Measurements from ENCODE around the gene KRT77. TPM values are rescaled to one million over a fixed set of nuclear protein-coding genes. Genes with fewer than 3 reads are reported as not detected.

The KRT77 gene
- polyA plus RNA-seq, 1 donor from 2014 or later: not detected

- H3K27ac ChIP-seq (ENCODE audit: low read length): no peak overlapping the region
- no peak overlapping the region for H3K9ac ChIP-seq (ENCODE audit: low read length)
- no peak overlapping the region for H2AFZ ChIP-seq (ENCODE audit: low read depth, low read length)
- H3F3A ChIP-seq (ENCODE audit: insufficient read depth, low read length, poor library complexity, severe bottlenecking): no peaks in the 10 kb centered on the region
- no peaks in the 10 kb centered on the region for H3K36me3 ChIP-seq (ENCODE audit: insufficient read depth, low read length)
- no peaks in the 10 kb centered on the region for H3K9me2 ChIP-seq (ENCODE audit: insufficient read depth, low read length)
- no peaks in the 10 kb centered on the region for H3K27me3 ChIP-seq (ENCODE audit: insufficient read depth, low read depth, low read length)
- TF ChIP-seq CTCF (IDR thresholded peaks at IDR 0.05; ENCODE audit: poor library complexity, severe bottlenecking) (no peak), EP300 (conservative IDR thresholded peaks at IDR 0.05; ENCODE audit: poor library complexity, severe bottlenecking) (no peak), MXI1 (conservative IDR thresholded peaks at IDR 0.05; ENCODE audit: poor library complexity, severe bottlenecking) (no peak), POLR2AphosphoS5 (IDR thresholded peaks at IDR 0.05) (no peak), EZH2 (IDR thresholded peaks at IDR 0.05; ENCODE audit: borderline replicate concordance, insufficient read depth, low read length, poor library complexity, severe bottlenecking) (no peak)
- TF ChIP-seq, protein P1, sequence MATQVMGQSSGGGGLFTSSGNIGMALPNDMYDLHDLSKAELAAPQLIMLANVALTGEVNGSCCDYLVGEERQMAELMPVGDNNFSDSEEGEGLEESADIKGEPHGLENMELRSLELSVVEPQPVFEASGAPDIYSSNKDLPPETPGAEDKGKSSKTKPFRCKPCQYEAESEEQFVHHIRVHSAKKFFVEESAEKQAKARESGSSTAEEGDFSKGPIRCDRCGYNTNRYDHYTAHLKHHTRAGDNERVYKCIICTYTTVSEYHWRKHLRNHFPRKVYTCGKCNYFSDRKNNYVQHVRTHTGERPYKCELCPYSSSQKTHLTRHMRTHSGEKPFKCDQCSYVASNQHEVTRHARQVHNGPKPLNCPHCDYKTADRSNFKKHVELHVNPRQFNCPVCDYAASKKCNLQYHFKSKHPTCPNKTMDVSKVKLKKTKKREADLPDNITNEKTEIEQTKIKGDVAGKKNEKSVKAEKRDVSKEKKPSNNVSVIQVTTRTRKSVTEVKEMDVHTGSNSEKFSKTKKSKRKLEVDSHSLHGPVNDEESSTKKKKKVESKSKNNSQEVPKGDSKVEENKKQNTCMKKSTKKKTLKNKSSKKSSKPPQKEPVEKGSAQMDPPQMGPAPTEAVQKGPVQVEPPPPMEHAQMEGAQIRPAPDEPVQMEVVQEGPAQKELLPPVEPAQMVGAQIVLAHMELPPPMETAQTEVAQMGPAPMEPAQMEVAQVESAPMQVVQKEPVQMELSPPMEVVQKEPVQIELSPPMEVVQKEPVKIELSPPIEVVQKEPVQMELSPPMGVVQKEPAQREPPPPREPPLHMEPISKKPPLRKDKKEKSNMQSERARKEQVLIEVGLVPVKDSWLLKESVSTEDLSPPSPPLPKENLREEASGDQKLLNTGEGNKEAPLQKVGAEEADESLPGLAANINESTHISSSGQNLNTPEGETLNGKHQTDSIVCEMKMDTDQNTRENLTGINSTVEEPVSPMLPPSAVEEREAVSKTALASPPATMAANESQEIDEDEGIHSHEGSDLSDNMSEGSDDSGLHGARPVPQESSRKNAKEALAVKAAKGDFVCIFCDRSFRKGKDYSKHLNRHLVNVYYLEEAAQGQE (IDR thresholded peaks at IDR 0.05; ENCODE audit: borderline replicate concordance): no peak
- H3K4me3 ChIP-seq (ENCODE audit: low read length): no peak overlapping the region
- no peaks in the 10 kb centered on the region for H3K9me3 ChIP-seq (ENCODE audit: low read length)
- H3K79me2 ChIP-seq (replicated peaks; ENCODE audit: insufficient read depth, low read length): no peaks in the 10 kb centered on the region
- no peaks in the 10 kb centered on the region for H4K20me1 ChIP-seq (ENCODE audit: insufficient read depth)
- no peak overlapping the region for H3K4me2 ChIP-seq (ENCODE audit: low read length)
These were observed 23.1 kb upstream of the KRT77 start for GRCh38 chr12:52726451-52726850.

GRCh38 chr12:52724384-52724783, 21.1 kb upstream of the KRT77 start:
- no peak for TF ChIP-seq TAF1 (IDR thresholded peaks at IDR 0.05; ENCODE audit: low read depth)
- no peak for TF ChIP-seq RAD21 (conservative IDR thresholded peaks at IDR 0.05)
- no peak for TF ChIP-seq SMC3 (conservative IDR thresholded peaks at IDR 0.05; ENCODE audit: poor library complexity)
- TF ChIP-seq MXI1 (conservative IDR thresholded peaks at IDR 0.05; ENCODE audit: poor library complexity, severe bottlenecking): no peak
- TF ChIP-seq CTCF (IDR thresholded peaks at IDR 0.05; ENCODE audit: poor library complexity, severe bottlenecking): no peak
- TF ChIP-seq, protein P1 (IDR thresholded peaks at IDR 0.05; ENCODE audit: borderline replicate concordance): no peak
- TF ChIP-seq EZH2 (IDR thresholded peaks at IDR 0.05; ENCODE audit: borderline replicate concordance, insufficient read depth, low read length, poor library complexity, severe bottlenecking): no peak
- no peak for TF ChIP-seq EP300 (conservative IDR thresholded peaks at IDR 0.05; ENCODE audit: poor library complexity, severe bottlenecking)
- no peak for TF ChIP-seq POLR2AphosphoS5 (IDR thresholded peaks at IDR 0.05)
- Histone ChIP-seq H3F3A (ENCODE audit: insufficient read depth, low read length, poor library complexity, severe bottlenecking) (no peaks in the 10 kb centered on the region), H3K9me3 (ENCODE audit: low read length) (no peaks in the 10 kb centered on the region), H3K36me3 (ENCODE audit: insufficient read depth, low read length) (no peaks in the 10 kb centered on the region), H2AFZ (ENCODE audit: low read depth, low read length) (no peak overlapping the region), H3K79me2 (replicated peaks; ENCODE audit: insufficient read depth, low read length) (no peaks in the 10 kb centered on the region), H4K20me1 (ENCODE audit: insufficient read depth) (no peaks in the 10 kb centered on the region), H3K4me2 (ENCODE audit: low read length) (no peak overlapping the region), H3K9me2 (ENCODE audit: insufficient read depth, low read length) (no peaks in the 10 kb centered on the region), H3K4me3 (ENCODE audit: low read length) (no peak overlapping the region), H3K9ac (ENCODE audit: low read length) (no peak overlapping the region), H3K27ac (ENCODE audit: low read length) (no peak overlapping the region), H3K27me3 (ENCODE audit: insufficient read depth, low read depth, low read length) (no peaks in the 10 kb centered on the region)

Measured in neural cell (in vitro differentiated cells).